ENCODE data around the gene MTUS2. TPM values are rescaled to one million over a fixed set of nuclear protein-coding genes. Genes with fewer than 3 reads are reported as not detected.

Gene MTUS2
- total and polyA plus RNA-seq, 2 of the 8 experiments (the other 6 are each of a cell fraction or from before 2014, with no cell fraction given) = 0.18 to 0.80 TPM

DNA sequence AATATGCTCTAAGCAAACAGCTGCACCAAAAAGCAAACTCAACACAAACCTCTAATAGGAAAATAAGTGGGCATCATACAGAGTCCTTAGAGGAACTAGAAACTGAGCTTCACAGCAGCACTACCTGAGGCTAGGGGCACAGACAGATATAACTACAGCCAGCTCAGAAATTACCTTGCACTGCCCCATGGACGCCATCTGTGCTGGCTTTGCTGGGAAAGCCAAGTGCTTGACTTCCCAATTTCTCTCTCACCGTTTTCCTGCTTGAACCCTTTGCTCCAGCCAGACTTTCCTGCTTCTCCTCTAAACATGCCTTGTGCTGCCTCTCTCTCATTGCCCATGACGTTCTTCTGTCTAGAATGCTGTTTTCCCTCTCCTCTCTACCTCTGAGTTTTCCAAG lies 29.3 kb downstream of the MTUS2 start:
- no peak overlapping the region for H2BK5ac ChIP-seq (ENCODE audit: low read depth, low read length)
- no peak overlapping the region for H3K9ac ChIP-seq (replicated peaks in 1 of 4; ENCODE audit: extremely low read depth in 1 of 4, low read depth in 3 of 4, low read length in 3 of 4)
- TF ChIP-seq POLR2A (IDR thresholded peaks at IDR 0.05; ENCODE audit: control extremely low read depth in 1 of 2, low read depth in 2 of 2, low read length in 2 of 2) = no peak
- TF ChIP-seq KDM1A (IDR thresholded peaks at IDR 0.05; ENCODE audit: borderline replicate concordance, low read length) = no peak
- TF ChIP-seq SIN3A (conservative IDR thresholded peaks at IDR 0.05 in 1 of 2, IDR thresholded peaks at IDR 0.05 in 1 of 2; ENCODE audit: low read depth in 1 of 2, low read length in 2 of 2) = no peak
- no peak for FAIRE-seq
- WGBS, 2 experiments (ENCODE audit: extremely low coverage in 1 of 2, insufficient coverage in 1 of 2, insufficient read length in 1 of 2, insufficient replicate concordance in 2 of 2, low coverage in 1 of 2, low lambda C conversion rate in 2 of 2, missing lambda C conversion rate in 1 of 2) = 74% methylated on average over 3 of the region's 3 CpGs; no CpG with 5 or more reads in 1 of the 2 experiments
- H2BK20ac ChIP-seq (ENCODE audit: low read length) = no peak overlapping the region
- H2BK12ac ChIP-seq (ENCODE audit: low read depth, low read length) = no peak overlapping the region
- no peak overlapping the region for H4K91ac ChIP-seq (replicated peaks; ENCODE audit: insufficient read length, low read length)
- no peaks in the 10 kb centered on the region for H4K20me1 ChIP-seq (replicated peaks in 1 of 2; ENCODE audit: control insufficient read depth in 1 of 2, insufficient read depth in 2 of 2, low read length in 2 of 2)
- H3K9me3 ChIP-seq (ENCODE audit: insufficient read depth in 2 of 2, low read depth in 1 of 2, low read length in 1 of 2) = no peaks in the 10 kb centered on the region
- no peaks in the 10 kb centered on the region for H3K79me2 ChIP-seq (ENCODE audit: control insufficient read depth in 1 of 2, insufficient read depth in 2 of 2, low read length in 2 of 2)
- H3K4me1 ChIP-seq (replicated peaks in 1 of 4; ENCODE audit: control insufficient read depth in 3 of 4, insufficient read depth in 4 of 4, low read length in 3 of 4) = no peaks in the 10 kb centered on the region
- no peak overlapping the region for H3K27ac ChIP-seq (ENCODE audit: low read depth, low read length)
- H3K4me2 ChIP-seq (ENCODE audit: insufficient read depth in 1 of 2, low read depth in 2 of 2, low read length in 2 of 2) = no peak overlapping the region
- H3K79me1 ChIP-seq (ENCODE audit: low read depth, low read length) = no peaks in the 10 kb centered on the region
- no peak overlapping the region for H3K18ac ChIP-seq (ENCODE audit: extremely low read depth, low read length)
- no peaks in the 10 kb centered on the region for H3K27me3 ChIP-seq (replicated peaks in 1 of 4; ENCODE audit: control insufficient read depth in 3 of 4, extremely low read depth in 1 of 4, insufficient read depth in 3 of 4, low read length in 3 of 4)
- no peak overlapping the region for H3K4ac ChIP-seq (replicated peaks; ENCODE audit: insufficient read length, low read depth, low read length)
- no peak overlapping the region for H3K4me3 ChIP-seq (ENCODE audit: extremely low read depth in 1 of 4, insufficient read depth in 2 of 4, low read depth in 3 of 4, low read length in 4 of 4)
- ChIA-PET CTCF (ENCODE audit: partially characterized antibody) (interaction anchor here (1.0 kb wide), 1 partner anchor 41 kb away, joined by 3 read pairs; no protein-coding TSS in a partner anchor), POLR2A (ENCODE audit: partially characterized antibody) (no interaction called here)
- no peak overlapping the region for H4K8ac ChIP-seq (ENCODE audit: extremely low read depth, insufficient read depth, low read length)
- H3K23me2 ChIP-seq (ENCODE audit: low read depth, low read length) = no peaks in the 10 kb centered on the region; the same call in 1 of the 2 replicates
- H2BK120ac ChIP-seq (replicated peaks; ENCODE audit: low read depth, low read length) = no peak overlapping the region
- no peak overlapping the region for H2AFZ ChIP-seq (ENCODE audit: low read length)
- no peak overlapping the region for H3K23ac ChIP-seq (ENCODE audit: insufficient read length)
- no peak overlapping the region for H4K5ac ChIP-seq (ENCODE audit: insufficient read length, low read depth, low read length)
- H3K56ac ChIP-seq (replicated peaks; ENCODE audit: insufficient read length, low read depth, low read length) = no peak overlapping the region
- DNase-seq (ENCODE audit: low read depth in 1 of 2, low spot score in 2 of 2) = no peak
- no peak overlapping the region for H3K14ac ChIP-seq (ENCODE audit: insufficient read length)
- no peak overlapping the region for H2BK15ac ChIP-seq (ENCODE audit: low read length)
- no peak overlapping the region for H2AK5ac ChIP-seq (ENCODE audit: low read depth, low read length)
- H3K36me3 ChIP-seq (ENCODE audit: control insufficient read depth in 2 of 4, insufficient read depth in 4 of 4, low read length in 3 of 4) = no peaks in the 10 kb centered on the region
